Adrenal gland (tissue), 12 donors: Measurements from ENCODE around the gene AMOTL2. TPM values are rescaled to one million over a fixed set of nuclear protein-coding genes. Genes with fewer than 3 reads are reported as not detected.

Experiments
- DNase-seq, 7 donors: peaks; one replicate each; pipeline ENCODE4 v3.0.0-alpha.2; 2019 to 2020
- H3K27ac ChIP-seq, 5 donors: fragments of 200-600 bp; sonication (generic) in 4 of 5; 1 replicate in 3 of 5; 2 replicates in 2 of 5; pipeline versions ENCODE4 v1.5.1 to v1.8.0; 2016 to 2020; ENCODE audit warnings: mild to moderate bottlenecking in 1 of 5
- H3K27me3 ChIP-seq: fragments of 200-600 bp; 2 replicates; pipeline ENCODE4 v1.8.0; 2021
- H3K36me3 ChIP-seq, 2 donors: fragments of 200-600 bp; replicated peaks in 1 of 2; 1 replicate in 1 of 2; 2 replicates in 1 of 2; pipeline versions ENCODE4 v1.5.1 to v1.8.0; 2018 to 2022
- H3K4me1 ChIP-seq, 2 donors: fragments of 200-600 bp; replicated peaks in 1 of 2; 1 replicate in 1 of 2; 2 replicates in 1 of 2; pipeline versions ENCODE4 v1.5.1 to v1.8.0; 2018 to 2021
- H3K4me3 ChIP-seq, 4 donors: fragments of 200-600 bp; sonication (generic) in 3 of 4; one replicate each; pipeline ENCODE4 v1.5.1; 2016 to 2018
- H3K9me3 ChIP-seq, 3 donors: fragments of 200-600 bp; sonication (generic) in 1 of 3; replicated peaks in 1 of 3; 1 replicate in 2 of 3; 2 replicates in 1 of 3; pipeline versions ENCODE4 v1.5.1 to v1.8.0; 2016 to 2021
- POLR2A ChIP-seq, 2 donors: fragments of 450-650 bp; IDR thresholded peaks; one replicate each; pipeline ENCODE4 v1.6.1; 2017; ENCODE audit warnings: antibody characterized with exemption in 2 of 2, mild to moderate bottlenecking in 2 of 2, moderate library complexity in 1 of 2
- WGBS, 4 donors: extraction: QIAGEN DNeasy Blood & Tissue Kit in 2 of 4; methylation state at CpG; one replicate each; pipeline versions ENCODE4 v1.1.5 to v1.1.7; 2013 to 2017; 5-methylcytosine and 5-hydroxymethylcytosine counted together
- intact Hi-C, 2 donors: fragments of 100-400 bp; cut with DNase I; formaldehyde crosslinking; loops; one replicate each; pipeline versions ENCODE4 v1.14.1 to v1.15.0; 2022 to 2023
- microRNA-seq, 3 donors: library from miRNA; unstranded; fragments of <30 nt; microRNA quantifications; one replicate each; pipeline ENCODE4, GENCODE V29; 2017 to 2020
- polyA plus RNA-seq, 3 donors: library from polyadenylated mRNA; stranded (reverse); fragments of 200-250 nt in 2 of 3; fragments of 350-450 nt in 1 of 3; fragmentation: Illumina TruSeq in 1 of 3; extraction: RNeasy Lipid Tissue Mini Kit (QIAGEN cat#74804) in 1 of 3; gene quantifications; one replicate each; pipeline ENCODE4 v1.2.3, GENCODE V29; 2013 to 2014
- small RNA-seq, 2 donors: library from RNA; depleted of rRNA; stranded (forward); fragments of <200 nt; gene quantifications; one replicate each; pipeline ENCODE3, GENCODE V24; 2016
- total RNA-seq, 9 donors: library from RNA; depleted of rRNA in 4 of 9; stranded (reverse); fragments of >200 nt in 4 of 9; fragments of 120-200 nt in 1 of 9; fragmentation: NEBNext Ultra II Directional in 1 of 9; extraction: Animal tissue kit (Norgen Biotek cat#: 25700) in 1 of 9; gene quantifications; one replicate each; pipeline versions ENCODE4 v1.1.0 to v1.2.4, GENCODE V29; 2013 to 2023
- TF ChIP-seq, protein P1 (sequence below), 6 experiments: fragments of 450-650 bp in 4 of 6; fragments of 200-600 bp in 2 of 6; sonication (generic) in 1 of 6; IDR thresholded peaks; 1 replicate in 5 of 6; 2 replicates in 1 of 6; pipeline versions ENCODE4 v1.5.1 to v1.8.0; 2016 to 2021; ENCODE audit warnings: antibody characterized with exemption in 6 of 6, mild to moderate bottlenecking in 2 of 6, moderate library complexity in 1 of 6
- donor health status: healthy with polysubstance abuse.
- donor health status: Bipolar disorder and iron deficiency.
- donor health status: DM: yes; HTN: yes; CAD: no.
- donor health status: DM: no; HTN: no; CAD: no.
- donor health status: DM: no; HTN: no; CAD: no.
- donor health status: DM: yes; HTN: yes; CAD: no.

AMOTL2 gene
- total and polyA plus RNA-seq, 12 donors: 9.3 to 63.0 (median 29.7) TPM

- no peak overlapping the region for H3K4me3 ChIP-seq
- WGBS, 4 donors: 7 to 9% (median 8%) methylated on average over 11 of the region's 11 CpGs
Measured at GRCh38 chr3:134308350-134308891, 65.8 kb downstream of the AMOTL2 start.

DNA sequence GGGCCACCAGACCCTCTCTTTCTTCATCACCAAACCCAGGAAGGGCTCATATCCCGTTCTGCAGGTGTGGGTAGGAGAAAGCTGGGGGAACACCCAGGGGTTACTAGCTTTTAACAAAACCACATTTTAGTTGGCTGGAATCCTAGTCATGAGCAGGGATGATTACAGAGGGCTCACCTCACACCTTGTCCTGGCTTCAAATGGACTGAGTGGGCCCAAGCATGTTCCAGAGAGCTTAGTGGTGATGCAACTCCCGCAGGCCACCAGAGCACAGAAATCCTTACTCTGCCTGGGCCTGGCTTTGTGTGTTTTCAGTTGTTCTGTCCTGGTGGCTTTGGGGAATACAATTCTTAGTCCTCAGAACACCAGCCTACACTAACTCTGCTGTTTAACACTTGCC, 66.8 kb downstream of the AMOTL2 start:
- Histone ChIP-seq H3K27me3 (no peaks in the 10 kb centered on the region), H3K27ac (no peak overlapping the region), H3K4me1 (peaks cover 0 to 9% of the 10 kb centered on the region in 2 donors), H3K36me3 (no peaks in the 10 kb centered on the region), H3K9me3 (no peaks in the 10 kb centered on the region), H3K4me3 (no peak overlapping the region)
- 55 to 63% (median 57%) methylated on average over 2 of the region's 2 CpGs for WGBS, 4 donors
- no peak for DNase-seq
- TF ChIP-seq, protein P1, sequence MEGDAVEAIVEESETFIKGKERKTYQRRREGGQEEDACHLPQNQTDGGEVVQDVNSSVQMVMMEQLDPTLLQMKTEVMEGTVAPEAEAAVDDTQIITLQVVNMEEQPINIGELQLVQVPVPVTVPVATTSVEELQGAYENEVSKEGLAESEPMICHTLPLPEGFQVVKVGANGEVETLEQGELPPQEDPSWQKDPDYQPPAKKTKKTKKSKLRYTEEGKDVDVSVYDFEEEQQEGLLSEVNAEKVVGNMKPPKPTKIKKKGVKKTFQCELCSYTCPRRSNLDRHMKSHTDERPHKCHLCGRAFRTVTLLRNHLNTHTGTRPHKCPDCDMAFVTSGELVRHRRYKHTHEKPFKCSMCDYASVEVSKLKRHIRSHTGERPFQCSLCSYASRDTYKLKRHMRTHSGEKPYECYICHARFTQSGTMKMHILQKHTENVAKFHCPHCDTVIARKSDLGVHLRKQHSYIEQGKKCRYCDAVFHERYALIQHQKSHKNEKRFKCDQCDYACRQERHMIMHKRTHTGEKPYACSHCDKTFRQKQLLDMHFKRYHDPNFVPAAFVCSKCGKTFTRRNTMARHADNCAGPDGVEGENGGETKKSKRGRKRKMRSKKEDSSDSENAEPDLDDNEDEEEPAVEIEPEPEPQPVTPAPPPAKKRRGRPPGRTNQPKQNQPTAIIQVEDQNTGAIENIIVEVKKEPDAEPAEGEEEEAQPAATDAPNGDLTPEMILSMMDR (IDR thresholded peaks at IDR 0.05): no peak
- TF ChIP-seq POLR2A (IDR thresholded peaks at IDR 0.05): no peak
- intact Hi-C loops: loop anchor here (5.0 kb wide), 1 partner anchor 165 kb away; no protein-coding TSS in a partner anchor

More at GRCh38 chr3:134308350-134308891, 65.8 kb downstream of the AMOTL2 start:
- Histone ChIP-seq H3K4me1 (peaks cover under 1 to 16% of the 10 kb centered on the region in 2 donors), H3K9me3 (no peaks in the 10 kb centered on the region), H3K36me3 (no peaks in the 10 kb centered on the region), H3K27me3 (no peaks in the 10 kb centered on the region), H3K27ac (peak overlapping the region in 2 of 5 donors; percentile 48 to 83)
- DNase-seq: peak; percentile 69 to 94 (median 85)
- intact Hi-C loops: loop anchor here (2.0 to 5.0 kb wide), 2 partner anchors 70 to 164 kb away; no protein-coding TSS in a partner anchor
- TF ChIP-seq, protein P1 (IDR thresholded peaks at IDR 0.05): peak; percentile 99 to 100 (median 100)
- TF ChIP-seq POLR2A (IDR thresholded peaks at IDR 0.05): no peak

GRCh38 chr3:134306320-134306719, 67.9 kb downstream of the AMOTL2 start:
- no peak overlapping the region for H3K27ac ChIP-seq
- intact Hi-C loops: loop anchor here (5.0 kb wide), 1 partner anchor 166 kb away; no protein-coding TSS in a partner anchor
- WGBS, 4 donors: 65 to 75% (median 69%) methylated on average over 7 of the region's 7 CpGs

More at GRCh38 chr3:134306320-134306719, 67.9 kb downstream of the AMOTL2 start:
- Histone ChIP-seq H3K4me3 (no peak overlapping the region), H3K4me1 (peaks cover 0 to 9% of the 10 kb centered on the region in 2 donors), H3K27me3 (no peaks in the 10 kb centered on the region), H3K9me3 (no peaks in the 10 kb centered on the region), H3K36me3 (no peaks in the 10 kb centered on the region)
- no peak for DNase-seq
- TF ChIP-seq, protein P1 (IDR thresholded peaks at IDR 0.05): no peak
- no peak for TF ChIP-seq POLR2A (IDR thresholded peaks at IDR 0.05)

Small RNAs within 50 kb of the gene (microRNA-seq; reads per million reads assigned to microRNA genes)
- gene MIR6827: 0 to 1.5 (median 0.57) reads per million in 3 donors

Small RNAs within 50 kb of the gene (small RNA-seq; reads per million reads assigned to genes)
- 0 reads per million in 2 donors for gene HMGN1P9
- 0 to 0.12 reads per million in 2 donors for gene MIR6827

Other genes with a start within 250 kb of the AMOTL2 start
- gene RYK, start 123.6 kb downstream of the AMOTL2 start, total RNA-seq: 10 to 100 TPM; 27.8 to 74.4 (median 47.1) TPM
- 10 to 100 TPM; 27.7 to 37.7 (median 31.0) TPM for gene RYK, start 123.6 kb downstream of the AMOTL2 start, polyA plus RNA-seq
- 100 to 1,000 TPM in 4 of 9 donors, 10 to 100 TPM in 5; 51.4 to 150 (median 77.9) TPM for gene ANAPC13, start 111.5 kb upstream of the AMOTL2 start, total RNA-seq
- gene ANAPC13, start 111.5 kb upstream of the AMOTL2 start, polyA plus RNA-seq: 100 to 1,000 TPM in 1 of 3 donors, 10 to 100 TPM in 2; 51.1 to 186 (median 59.2) TPM
- 10 to 100 TPM in 8 of 9 donors, 1 to 10 TPM in 1; 8.8 to 43.7 (median 21.2) TPM for gene CEP63, start 111.6 kb upstream of the AMOTL2 start, total RNA-seq
- gene CEP63, start 111.6 kb upstream of the AMOTL2 start, polyA plus RNA-seq: 10 to 100 TPM; 11.2 to 40.2 (median 17.5) TPM